ENCODE measurements around the gene SMG6. TPM values are rescaled to one million over a fixed set of nuclear protein-coding genes. Genes with fewer than 3 reads are reported as not detected.

The SMG6 gene
- total and polyA plus RNA-seq, 2 donors (not counting 1 experiment from before 2014, with no cell fraction given) = 10.6 to 35.5 TPM

DNA sequence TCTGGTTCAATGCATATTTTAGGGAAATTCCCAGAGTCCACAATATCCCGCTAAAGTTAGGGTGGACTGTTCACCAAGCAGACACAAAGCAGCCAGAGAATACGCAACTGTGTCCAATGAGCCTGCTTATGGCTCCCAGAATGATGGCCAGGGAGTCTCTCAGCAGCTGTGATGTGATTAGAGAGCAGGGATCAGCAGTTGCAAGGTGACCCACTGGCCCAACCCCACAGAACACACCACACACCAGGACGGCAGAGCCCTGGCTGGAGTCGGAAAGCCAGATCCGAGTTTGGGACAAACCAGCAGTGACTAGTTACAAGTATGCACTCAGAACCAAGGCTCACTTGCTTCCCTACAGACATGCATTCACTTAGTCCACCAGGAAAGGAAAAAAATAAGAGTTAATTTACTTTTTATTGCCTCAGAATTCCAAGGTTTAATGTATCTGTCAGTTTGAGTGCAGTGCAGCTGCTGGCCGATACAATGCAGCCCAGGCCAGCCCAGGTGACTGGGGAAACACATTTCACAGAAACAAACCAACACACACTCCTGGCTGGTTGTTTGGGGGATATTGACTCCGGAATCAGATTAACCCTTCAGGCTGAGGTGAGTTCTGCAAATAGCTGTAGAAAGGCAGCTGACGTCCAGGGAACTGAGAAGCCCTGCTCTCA, 127.0 kb downstream of the SMG6 start:
- CTCF ChIA-PET = interaction anchor here (1.2 kb wide), 1 partner anchor 122 kb away, joined by 3 read pairs; the partner anchor contains the start of gene HIC1
- WGBS (ENCODE audit: insufficient coverage) = 96% methylated on average over 5 of the region's 8 CpGs

DNA sequence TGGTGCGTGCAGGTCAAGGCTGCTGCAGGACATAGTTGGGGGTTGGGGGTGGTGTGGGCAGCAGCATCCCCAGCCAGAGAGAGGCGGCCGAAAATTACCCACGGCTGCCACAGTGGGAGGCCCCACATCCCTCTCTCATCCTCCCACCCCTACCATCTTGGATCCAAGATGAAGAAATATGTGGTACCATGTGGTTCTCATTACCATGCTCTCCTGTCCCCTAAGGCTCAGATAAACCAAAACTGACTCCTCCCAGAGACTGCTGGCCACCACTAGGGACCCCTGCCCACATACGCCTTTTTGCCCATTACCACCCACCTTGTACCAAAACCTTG, 128.3 kb downstream of the SMG6 start:
- CTCF ChIA-PET = interaction anchor here (0.6 to 1.1 kb wide), 2 partner anchors 117 to 453 kb away, joined by 3 read pairs; no protein-coding TSS in a partner anchor
- 100% methylated on average over 1 of the region's 5 CpGs for WGBS (ENCODE audit: insufficient coverage)
- POLR2A ChIA-PET = no interaction called here

More for the DNA sequence above, 127.0 kb downstream of the SMG6 start:
- Histone ChIP-seq H3K79me2 (ENCODE audit: control insufficient read depth, insufficient read depth, low read length) (no peaks in the 10 kb centered on the region), H4K20me1 (ENCODE audit: control insufficient read depth, insufficient read depth, low read length, poor library complexity, severe bottlenecking) (no peaks in the 10 kb centered on the region), H3K9me3 (ENCODE audit: control extremely low read depth in 1 of 3, control insufficient read depth in 2 of 3, insufficient read depth in 1 of 3, low read length in 2 of 3) (no peaks in the 10 kb centered on the region), H3K36me3 (replicated peaks in 1 of 2; ENCODE audit: control extremely low read depth in 1 of 2, control insufficient read depth in 1 of 2, extremely low read depth in 1 of 2, insufficient read depth in 2 of 2, low read length in 1 of 2) (peaks cover 0 to 43% of the 10 kb centered on the region in 2 experiments), H3K9ac (ENCODE audit: low read length) (no peak overlapping the region), H3K4me2 (replicated peaks; ENCODE audit: low read depth, low read length, poor library complexity, severe bottlenecking) (no peak overlapping the region), H2AFZ (ENCODE audit: insufficient read depth, low read depth, low read length, poor library complexity, severe bottlenecking) (no peak overlapping the region), H3K4me1 (ENCODE audit: control insufficient read depth in 2 of 2, insufficient read depth in 2 of 2, low read length in 2 of 2) (no peaks in the 10 kb centered on the region), H3K4me3 (ENCODE audit: control extremely low read depth in 1 of 5, extremely low read depth in 1 of 5, insufficient read depth in 1 of 5, low read depth in 2 of 5, low read length in 4 of 5) (no peak overlapping the region), H3K27ac (ENCODE audit: low read length in 2 of 2) (no peak overlapping the region), H3K27me3 (replicated peaks in 1 of 4; ENCODE audit: control extremely low read depth in 1 of 4, control insufficient read depth in 3 of 4, insufficient read depth in 4 of 4, low read length in 3 of 4) (no peaks in the 10 kb centered on the region)
- intact Hi-C loops (cut with micrococcal nuclease) = no loop called here
- Mint-ChIP-seq H3K27ac (no peak overlapping the region), H3K9me3 (ENCODE audit: insufficient read depth) (no peaks in the 10 kb centered on the region), H3K27me3 (no peaks in the 10 kb centered on the region), H3K4me3 (no peak overlapping the region), H3K4me1 (no peaks in the 10 kb centered on the region)
- POLR2A ChIA-PET = no interaction called here
- ATAC-seq (ENCODE audit: low read depth) = no peak
- TF ChIP-seq EZH2 (IDR thresholded peaks at IDR 0.05; ENCODE audit: borderline replicate concordance, insufficient read depth, low read depth, low read length, poor library complexity, severe bottlenecking) = no peak
- TF ChIP-seq, protein P1, sequence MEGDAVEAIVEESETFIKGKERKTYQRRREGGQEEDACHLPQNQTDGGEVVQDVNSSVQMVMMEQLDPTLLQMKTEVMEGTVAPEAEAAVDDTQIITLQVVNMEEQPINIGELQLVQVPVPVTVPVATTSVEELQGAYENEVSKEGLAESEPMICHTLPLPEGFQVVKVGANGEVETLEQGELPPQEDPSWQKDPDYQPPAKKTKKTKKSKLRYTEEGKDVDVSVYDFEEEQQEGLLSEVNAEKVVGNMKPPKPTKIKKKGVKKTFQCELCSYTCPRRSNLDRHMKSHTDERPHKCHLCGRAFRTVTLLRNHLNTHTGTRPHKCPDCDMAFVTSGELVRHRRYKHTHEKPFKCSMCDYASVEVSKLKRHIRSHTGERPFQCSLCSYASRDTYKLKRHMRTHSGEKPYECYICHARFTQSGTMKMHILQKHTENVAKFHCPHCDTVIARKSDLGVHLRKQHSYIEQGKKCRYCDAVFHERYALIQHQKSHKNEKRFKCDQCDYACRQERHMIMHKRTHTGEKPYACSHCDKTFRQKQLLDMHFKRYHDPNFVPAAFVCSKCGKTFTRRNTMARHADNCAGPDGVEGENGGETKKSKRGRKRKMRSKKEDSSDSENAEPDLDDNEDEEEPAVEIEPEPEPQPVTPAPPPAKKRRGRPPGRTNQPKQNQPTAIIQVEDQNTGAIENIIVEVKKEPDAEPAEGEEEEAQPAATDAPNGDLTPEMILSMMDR (IDR thresholded peaks at IDR 0.05) = no peak
- no peak for DNase-seq

More for the DNA sequence above, 128.3 kb downstream of the SMG6 start:
- Histone ChIP-seq H3K9ac (ENCODE audit: low read length) (no peak overlapping the region), H3K4me1 (ENCODE audit: control insufficient read depth in 2 of 2, insufficient read depth in 2 of 2, low read length in 2 of 2) (no peaks in the 10 kb centered on the region), H3K27me3 (replicated peaks in 1 of 4; ENCODE audit: control extremely low read depth in 1 of 4, control insufficient read depth in 3 of 4, insufficient read depth in 4 of 4, low read length in 3 of 4) (no peaks in the 10 kb centered on the region), H3K4me3 (ENCODE audit: control extremely low read depth in 1 of 5, extremely low read depth in 1 of 5, insufficient read depth in 1 of 5, low read depth in 2 of 5, low read length in 4 of 5) (no peak overlapping the region), H3K79me2 (ENCODE audit: control insufficient read depth, insufficient read depth, low read length) (no peaks in the 10 kb centered on the region), H3K9me3 (ENCODE audit: control extremely low read depth in 1 of 3, control insufficient read depth in 2 of 3, insufficient read depth in 1 of 3, low read length in 2 of 3) (no peaks in the 10 kb centered on the region), H2AFZ (ENCODE audit: insufficient read depth, low read depth, low read length, poor library complexity, severe bottlenecking) (no peak overlapping the region), H4K20me1 (ENCODE audit: control insufficient read depth, insufficient read depth, low read length, poor library complexity, severe bottlenecking) (no peaks in the 10 kb centered on the region), H3K27ac (ENCODE audit: low read length in 2 of 2) (no peak overlapping the region), H3K4me2 (replicated peaks; ENCODE audit: low read depth, low read length, poor library complexity, severe bottlenecking) (no peak overlapping the region), H3K36me3 (replicated peaks in 1 of 2; ENCODE audit: control extremely low read depth in 1 of 2, control insufficient read depth in 1 of 2, extremely low read depth in 1 of 2, insufficient read depth in 2 of 2, low read length in 1 of 2) (peaks cover 0 to 36% of the 10 kb centered on the region in 2 experiments)
- H3K4me1 Mint-ChIP-seq = no peaks in the 10 kb centered on the region
- TF ChIP-seq EZH2 (IDR thresholded peaks at IDR 0.05; ENCODE audit: borderline replicate concordance, insufficient read depth, low read depth, low read length, poor library complexity, severe bottlenecking) = no peak
- TF ChIP-seq, protein P1 (IDR thresholded peaks at IDR 0.05) = no peak
- DNase-seq (no peak), ATAC-seq (ENCODE audit: low read depth) (no peak)
- intact Hi-C loops (cut with micrococcal nuclease) = no loop called here
- no peaks in the 10 kb centered on the region for H3K9me3 Mint-ChIP-seq (ENCODE audit: insufficient read depth)
- H3K4me3 Mint-ChIP-seq = no peak overlapping the region
- no peaks in the 10 kb centered on the region for H3K27me3 Mint-ChIP-seq
- H3K27ac Mint-ChIP-seq = no peak overlapping the region

Data from B cell (primary cell).